KMS-11 (cell line): ENCODE measurements around the gene D2HGDH.

Experiments
- H2AFZ ChIP-seq: fragments of 200-600 bp; sonication (generic); 2 replicates; pipeline ENCODE4 v1.6.1; 2016; ENCODE audit warnings: antibody characterized with exemption, mixed run types, low read depth
- H3K27ac ChIP-seq: fragments of 200-600 bp; sonication (generic); 2 replicates; pipeline ENCODE4 v1.6.1; 2016; ENCODE audit warnings: mild to moderate bottlenecking, mixed run types
- H3K27me3 ChIP-seq: fragments of 200-600 bp; sonication (generic); 2 replicates; pipeline ENCODE4 v1.6.1; 2017; ENCODE audit warnings: mild to moderate bottlenecking, low read depth, mixed run types, moderate library complexity; ENCODE audit not compliant: insufficient read depth
- H3K36me3 ChIP-seq: fragments of 200-600 bp; sonication (generic); 2 replicates; pipeline ENCODE4 v1.6.1; 2017; ENCODE audit warnings: mild to moderate bottlenecking, mixed run types; ENCODE audit not compliant: insufficient read depth
- H3K4me1 ChIP-seq: fragments of 200-600 bp; sonication (generic); 2 replicates; pipeline ENCODE4 v1.6.1; 2016; ENCODE audit warnings: mild to moderate bottlenecking, low read depth, mixed run types; ENCODE audit not compliant: poor library complexity, severe bottlenecking
- H3K4me2 ChIP-seq: fragments of 200-600 bp; sonication (generic); 2 replicates; pipeline ENCODE4 v1.7.0; 2016; ENCODE audit warnings: mild to moderate bottlenecking, mixed run types
- H3K4me3 ChIP-seq: fragments of 200-600 bp; sonication (generic); IDR thresholded peaks from 2 replicates; pipeline ENCODE4 v1.6.1; 2017; ENCODE audit warnings: low read depth, low read length, mixed read lengths; ENCODE audit not compliant: insufficient read depth
- H3K79me2 ChIP-seq: fragments of 200-600 bp; sonication (generic); 2 replicates; pipeline ENCODE4 v1.6.1; 2016; ENCODE audit warnings: low read depth, mixed run types; ENCODE audit not compliant: insufficient read depth
- H3K9ac ChIP-seq: fragments of 200-600 bp; sonication (generic); 2 replicates; pipeline ENCODE4 v1.6.1; 2016; ENCODE audit warnings: mild to moderate bottlenecking, mixed run types
- H4K20me1 ChIP-seq: fragments of 200-600 bp; sonication (generic); 2 replicates; pipeline ENCODE4 v1.6.1; 2016; ENCODE audit warnings: mild to moderate bottlenecking, mixed run types; ENCODE audit not compliant: insufficient read depth
- TF ChIP-seq, protein P1 (sequence below): fragments of 200-600 bp; sonication (generic); conservative IDR thresholded peaks from 2 replicates; pipeline ENCODE4 v1.6.1; 2017; ENCODE audit warnings: low read depth, mild to moderate bottlenecking, antibody characterized with exemption, low read length, moderate library complexity, mixed read lengths

The D2HGDH gene

DNA sequence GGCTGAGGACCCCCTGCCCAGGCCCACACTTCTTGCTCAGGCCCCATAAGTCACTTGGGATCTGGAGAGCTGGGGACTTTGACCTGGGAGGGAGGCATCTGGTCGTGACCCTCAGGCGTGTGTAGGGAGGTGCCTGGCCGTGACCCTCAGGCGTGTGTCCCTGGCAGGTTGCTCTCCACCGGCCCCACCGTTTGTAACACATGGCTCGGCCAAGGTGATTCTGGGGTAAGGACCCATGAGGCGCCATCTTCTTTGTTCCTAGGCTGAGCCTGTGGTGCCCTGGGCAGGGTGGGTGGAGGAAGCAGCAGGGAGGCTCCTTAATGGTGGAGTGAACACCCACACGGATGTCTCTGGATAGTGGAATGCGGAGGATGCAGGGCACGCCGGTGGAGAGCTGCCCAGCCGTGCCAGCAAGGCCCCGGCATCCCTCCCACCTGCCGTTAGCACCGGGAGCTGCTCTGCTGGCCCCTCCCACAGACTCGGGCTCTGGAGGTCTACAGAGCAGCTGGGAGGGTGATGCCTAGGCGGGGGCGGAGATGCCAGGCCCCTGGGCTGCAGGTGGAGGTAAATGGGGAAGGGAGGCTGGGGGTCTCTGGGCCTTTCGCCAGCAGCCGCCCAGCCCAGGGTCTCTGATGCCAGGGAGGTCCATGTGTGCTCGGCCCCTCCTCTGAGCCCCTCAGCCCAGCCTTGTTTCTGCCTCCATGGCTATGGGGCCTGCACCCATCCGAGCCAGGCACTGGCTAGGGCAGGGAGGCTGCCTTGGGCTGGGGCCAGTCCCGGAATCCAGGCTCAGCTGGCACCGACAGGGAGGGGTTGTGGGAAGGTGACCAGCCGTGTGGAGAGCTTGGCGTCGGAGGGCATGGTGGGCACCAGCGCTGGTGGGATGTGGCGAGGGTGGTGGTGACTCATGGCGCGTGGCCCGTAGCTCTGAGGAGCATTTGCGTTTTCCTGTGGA, 41.1 kb downstream of the D2HGDH start:
- no peaks in the 10 kb centered on the region for H3K79me2 ChIP-seq
- no peaks in the 10 kb centered on the region for H4K20me1 ChIP-seq
- H3K4me2 ChIP-seq, result no peak overlapping the region
- no peak overlapping the region for H3K27ac ChIP-seq
- H3K4me1 ChIP-seq, result peaks cover 4% of the 10 kb centered on the region
- no peaks in the 10 kb centered on the region for H3K27me3 ChIP-seq
- H3K9ac ChIP-seq, result no peak overlapping the region
- no peak overlapping the region for H2AFZ ChIP-seq
- TF ChIP-seq, protein P1, sequence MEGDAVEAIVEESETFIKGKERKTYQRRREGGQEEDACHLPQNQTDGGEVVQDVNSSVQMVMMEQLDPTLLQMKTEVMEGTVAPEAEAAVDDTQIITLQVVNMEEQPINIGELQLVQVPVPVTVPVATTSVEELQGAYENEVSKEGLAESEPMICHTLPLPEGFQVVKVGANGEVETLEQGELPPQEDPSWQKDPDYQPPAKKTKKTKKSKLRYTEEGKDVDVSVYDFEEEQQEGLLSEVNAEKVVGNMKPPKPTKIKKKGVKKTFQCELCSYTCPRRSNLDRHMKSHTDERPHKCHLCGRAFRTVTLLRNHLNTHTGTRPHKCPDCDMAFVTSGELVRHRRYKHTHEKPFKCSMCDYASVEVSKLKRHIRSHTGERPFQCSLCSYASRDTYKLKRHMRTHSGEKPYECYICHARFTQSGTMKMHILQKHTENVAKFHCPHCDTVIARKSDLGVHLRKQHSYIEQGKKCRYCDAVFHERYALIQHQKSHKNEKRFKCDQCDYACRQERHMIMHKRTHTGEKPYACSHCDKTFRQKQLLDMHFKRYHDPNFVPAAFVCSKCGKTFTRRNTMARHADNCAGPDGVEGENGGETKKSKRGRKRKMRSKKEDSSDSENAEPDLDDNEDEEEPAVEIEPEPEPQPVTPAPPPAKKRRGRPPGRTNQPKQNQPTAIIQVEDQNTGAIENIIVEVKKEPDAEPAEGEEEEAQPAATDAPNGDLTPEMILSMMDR, result no peak
- no peaks in the 10 kb centered on the region for H3K36me3 ChIP-seq
- no peak overlapping the region for H3K4me3 ChIP-seq

DNA sequence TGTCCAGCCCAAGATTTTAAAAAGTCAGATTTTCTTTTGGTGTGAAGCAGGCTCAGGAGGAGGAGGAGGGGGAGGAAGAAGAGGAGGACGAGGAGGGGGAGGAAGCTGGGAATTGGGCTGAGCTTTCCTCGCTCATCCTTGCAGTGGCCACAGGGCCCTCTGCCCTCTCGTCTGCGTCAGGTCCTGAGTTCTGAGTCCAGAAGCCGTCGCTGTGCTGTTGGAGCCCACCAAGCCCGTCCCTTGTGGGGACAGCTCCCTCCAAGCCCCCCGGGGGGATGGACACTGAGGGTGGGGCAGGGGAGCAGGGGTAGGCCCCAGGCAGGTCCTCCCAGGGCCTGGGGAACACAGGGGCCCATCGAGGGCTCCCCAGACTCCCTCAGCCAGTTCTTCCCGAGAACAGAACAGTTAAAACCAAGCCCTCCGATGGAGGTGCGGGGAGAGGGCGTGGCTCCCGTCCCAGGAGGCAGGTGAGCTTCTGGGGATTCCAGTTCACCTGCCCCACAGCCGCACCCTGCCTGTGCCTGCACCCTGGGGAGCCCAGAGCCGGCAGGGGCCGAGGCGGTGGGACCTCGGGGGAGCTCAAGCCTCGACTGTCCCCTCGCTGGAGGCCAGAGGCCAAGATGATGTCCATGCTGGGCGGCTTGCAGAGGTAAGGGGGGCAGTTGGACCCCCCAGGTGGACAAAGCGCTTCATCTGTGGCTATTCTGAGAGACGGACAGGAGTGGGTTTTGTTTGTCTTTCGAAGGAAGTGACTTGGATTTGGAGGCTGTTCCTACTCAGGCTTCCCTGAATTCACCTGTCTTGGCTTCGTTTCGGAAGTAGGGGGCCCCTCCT, 42.1 kb downstream of the D2HGDH start, which contains the start of gene GAL3ST2:
TSS of gene GAL3ST2 (plus strand) at position 487 of the 834 bp plus-strand sequence. CDS start at position 621, 134 bp downstream.
- Histone ChIP-seq H4K20me1 (no peaks in the 10 kb centered on the region), H3K9ac (no peak within 1 kb of the TSS), H3K4me3 (no peak within 1 kb of the TSS), H2AFZ (no peak within 1 kb of the TSS), H3K4me1 (peaks cover 4% of the 10 kb centered on the region), H3K79me2 (no peaks in the 10 kb centered on the region), H3K4me2 (no peak within 1 kb of the TSS), H3K27ac (no peak within 1 kb of the TSS), H3K36me3 (no peaks in the 10 kb centered on the region), H3K27me3 (no peaks in the 10 kb centered on the region)
- TF ChIP-seq, protein P1, result no peak

DNA sequence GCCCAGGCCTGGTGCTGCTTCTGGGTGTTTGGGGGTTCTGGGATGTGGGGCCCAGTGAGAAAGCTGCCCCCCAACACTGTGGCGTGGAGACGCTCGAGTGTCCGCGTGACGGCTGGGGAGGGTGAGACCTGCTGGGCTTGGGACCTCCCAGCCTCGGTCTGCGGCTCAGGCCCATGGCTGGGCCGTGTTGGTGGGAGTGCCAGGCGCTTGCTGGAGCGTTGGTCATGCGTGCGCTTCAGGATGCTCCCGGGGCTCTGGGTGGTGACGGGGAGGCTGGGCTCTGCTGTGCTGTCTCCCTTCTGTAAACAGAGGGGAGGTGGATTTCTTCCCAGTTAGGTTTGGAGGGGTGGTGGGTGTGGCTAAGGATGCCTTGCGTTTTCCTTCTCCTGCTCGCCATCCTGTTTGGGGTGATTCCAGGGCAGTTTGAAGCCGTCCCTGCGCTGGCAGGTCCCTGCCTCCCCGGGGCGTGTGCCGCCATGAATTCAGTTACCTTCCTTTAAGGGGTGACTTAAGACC, 42.8 kb downstream of the D2HGDH start:
- H3K36me3 ChIP-seq, result no peaks in the 10 kb centered on the region
- TF ChIP-seq, protein P1, result no peak
- H3K4me3 ChIP-seq, result no peak overlapping the region
- no peak overlapping the region for H3K9ac ChIP-seq
- no peaks in the 10 kb centered on the region for H3K27me3 ChIP-seq
- H3K4me2 ChIP-seq, result no peak overlapping the region
- H4K20me1 ChIP-seq, result no peaks in the 10 kb centered on the region
- no peak overlapping the region for H3K27ac ChIP-seq
- no peaks in the 10 kb centered on the region for H3K79me2 ChIP-seq
- no peak overlapping the region for H2AFZ ChIP-seq
- peaks cover 2% of the 10 kb centered on the region for H3K4me1 ChIP-seq
